ENCODE measurements around the gene HPCAL1.

HPCAL1 gene

DNA sequence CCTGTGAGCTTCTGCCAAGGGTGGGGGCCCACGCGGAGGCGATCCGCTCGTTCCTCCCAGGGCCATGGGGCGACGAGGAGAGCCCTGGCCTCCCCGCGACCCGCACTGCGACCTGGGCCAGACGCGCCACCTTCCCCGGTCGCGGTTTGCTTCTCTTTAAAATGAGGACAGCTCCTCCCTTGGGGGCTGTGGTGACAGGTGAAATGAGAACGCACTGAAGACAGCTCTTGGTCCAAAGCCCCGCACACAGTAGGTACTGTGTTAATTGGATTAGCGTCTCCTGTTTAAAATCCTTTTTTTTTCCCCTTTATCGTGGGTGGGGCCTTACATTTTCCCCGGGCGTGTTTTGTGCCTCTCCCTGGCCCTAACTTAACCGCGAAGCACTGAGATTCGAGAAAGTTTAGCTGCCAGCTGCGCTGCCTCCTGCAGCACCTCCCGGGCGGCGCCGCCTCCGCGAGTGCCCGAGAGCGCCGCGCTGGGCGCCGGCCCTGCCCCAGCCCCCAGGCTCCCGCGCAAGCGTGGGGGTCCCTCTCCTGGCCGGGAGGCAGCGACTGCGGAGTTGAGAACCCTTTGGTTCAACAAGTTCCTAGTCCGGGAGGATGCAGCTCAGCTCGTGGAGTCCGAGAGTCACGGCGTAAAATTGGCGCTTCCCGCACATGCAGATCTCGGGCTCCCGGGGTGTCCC lies 1.1 kb downstream of the HPCAL1 start:
- no peak for DNase-seq (ENCODE audit: low read depth)

GRCh38 chr2:10304458-10305253 lies 2.0 kb downstream of the HPCAL1 start:
- no peak for DNase-seq (ENCODE audit: low read depth)

- DNase-seq (ENCODE audit: low read depth), result no peak
Observed at GRCh38 chr2:10305254-10305635, 2.5 kb downstream of the HPCAL1 start.

GRCh38 chr2:10305715-10306114 lies 3.0 kb downstream of the HPCAL1 start:
- no peak for DNase-seq (ENCODE audit: low read depth)

- no peak for DNase-seq (ENCODE audit: low read depth)
Observed at GRCh38 chr2:10306901-10307463, 4.3 kb downstream of the HPCAL1 start.

- DNase-seq (ENCODE audit: low read depth), result no peak
Observed at GRCh38 chr2:10307561-10308156, 5.0 kb downstream of the HPCAL1 start.

DNA sequence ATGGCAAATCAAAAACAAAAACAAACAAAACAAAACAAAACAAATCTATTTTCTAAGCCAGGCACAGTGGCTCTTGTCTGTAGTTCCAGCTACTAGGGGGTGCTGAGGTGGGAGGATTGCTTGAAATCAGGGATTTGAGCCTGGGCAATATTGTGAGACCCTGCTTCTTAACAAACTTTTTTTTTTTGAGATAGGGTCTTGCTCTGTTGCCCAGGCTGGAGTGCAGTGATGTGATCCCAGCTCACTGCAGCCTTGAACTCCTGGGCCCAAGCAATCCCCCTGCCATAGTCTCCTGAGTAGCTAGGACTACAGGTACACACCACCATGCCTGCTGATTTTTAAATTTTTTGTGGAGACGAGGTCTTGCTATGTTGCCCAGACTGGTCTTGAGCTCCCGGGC lies 6.2 kb downstream of the HPCAL1 start:
- DNase-seq (ENCODE audit: low read depth), result no peak

GRCh38 chr2:10309286-10309685 lies 6.6 kb downstream of the HPCAL1 start:
- no peak for DNase-seq (ENCODE audit: low read depth)

DNA sequence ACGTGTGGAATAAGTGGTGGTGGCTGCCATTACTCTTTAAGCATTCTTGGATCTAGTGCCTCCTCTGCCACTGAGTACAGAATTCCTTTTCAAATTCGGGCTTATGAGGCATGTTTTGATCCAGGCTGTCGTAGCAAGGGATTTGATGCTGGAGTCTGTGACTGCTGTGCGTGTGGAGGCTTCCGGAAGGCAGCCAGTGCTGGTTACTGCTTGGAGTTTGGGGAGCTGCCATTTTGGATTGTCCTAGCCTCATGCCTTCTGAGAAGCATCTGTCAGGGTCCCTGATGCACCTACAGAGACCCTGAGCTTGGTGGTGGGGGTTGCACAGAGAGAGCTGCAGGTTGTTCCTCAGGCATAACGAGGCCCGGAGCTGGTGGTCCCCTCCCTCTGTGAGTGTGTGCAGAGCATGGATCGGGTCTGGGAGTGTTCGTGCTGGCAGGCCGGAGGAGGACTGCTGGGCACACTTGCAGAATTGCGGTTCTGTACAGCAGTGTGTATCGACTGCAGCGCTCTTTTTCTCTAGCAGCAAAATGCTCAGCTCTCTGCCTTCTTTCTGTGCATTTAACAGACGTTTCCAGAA lies 7.7 kb downstream of the HPCAL1 start:
- no peak for DNase-seq (ENCODE audit: low read depth)

DNA sequence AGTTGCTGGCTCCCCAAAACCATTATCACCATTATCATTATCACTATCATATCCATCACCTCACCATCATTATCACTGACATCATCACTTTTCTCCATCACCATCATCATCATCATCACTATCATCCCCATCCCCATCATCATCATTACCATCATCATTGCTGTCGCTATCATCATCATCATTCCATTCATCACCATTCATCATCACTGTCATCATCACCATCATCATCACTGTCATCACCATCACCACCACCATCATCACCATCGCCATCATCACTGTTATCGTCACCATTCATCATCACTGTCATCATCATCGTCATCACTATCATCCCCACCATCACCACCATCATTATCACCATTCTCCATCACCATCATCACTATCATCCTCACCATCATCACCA lies 9.0 kb downstream of the HPCAL1 start:
- no peak for DNase-seq (ENCODE audit: low read depth)

DNA sequence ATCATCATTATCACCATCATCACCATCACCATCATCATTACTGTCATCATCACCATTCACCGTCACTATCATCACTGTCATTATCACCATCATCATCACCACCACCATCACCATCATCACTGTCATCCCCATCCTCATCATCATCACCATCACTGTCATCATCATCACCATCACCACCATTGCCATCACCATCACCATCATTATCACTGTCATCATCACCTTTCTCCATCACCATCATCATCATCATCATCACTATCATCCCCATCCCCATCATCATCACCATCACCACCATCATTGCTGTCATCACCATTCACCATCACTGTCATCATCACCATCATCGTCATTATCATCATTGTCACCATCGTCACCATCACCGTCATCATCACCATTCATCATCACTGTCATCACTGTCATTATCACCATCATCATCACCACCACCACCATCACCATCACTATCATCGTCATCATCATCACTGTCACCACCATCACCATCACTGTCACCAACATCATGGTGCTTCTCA lies 9.8 kb downstream of the HPCAL1 start:
- DNase-seq (ENCODE audit: low read depth), result no peak

DNA sequence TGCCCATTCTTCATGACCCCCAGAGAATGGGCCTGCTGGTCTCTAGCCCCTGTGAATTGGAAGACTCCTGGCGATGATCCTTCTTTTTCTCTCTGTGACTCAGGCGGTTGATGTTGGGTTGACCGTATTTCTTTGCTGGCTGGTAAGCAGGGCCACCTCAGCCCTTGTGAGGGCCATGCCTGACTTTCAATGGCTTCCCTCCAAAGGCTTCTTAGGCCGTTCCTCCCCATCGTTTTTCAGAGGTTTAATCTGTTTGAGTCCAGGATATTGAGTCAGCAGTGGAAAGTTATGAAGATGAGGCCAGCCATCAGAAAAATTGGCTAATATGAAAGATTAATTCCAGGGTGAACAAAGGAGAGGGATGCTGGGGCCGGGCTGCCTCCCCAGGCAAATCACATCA lies 13.6 kb downstream of the HPCAL1 start:
- no peak for DNase-seq (ENCODE audit: low read depth)

DNA sequence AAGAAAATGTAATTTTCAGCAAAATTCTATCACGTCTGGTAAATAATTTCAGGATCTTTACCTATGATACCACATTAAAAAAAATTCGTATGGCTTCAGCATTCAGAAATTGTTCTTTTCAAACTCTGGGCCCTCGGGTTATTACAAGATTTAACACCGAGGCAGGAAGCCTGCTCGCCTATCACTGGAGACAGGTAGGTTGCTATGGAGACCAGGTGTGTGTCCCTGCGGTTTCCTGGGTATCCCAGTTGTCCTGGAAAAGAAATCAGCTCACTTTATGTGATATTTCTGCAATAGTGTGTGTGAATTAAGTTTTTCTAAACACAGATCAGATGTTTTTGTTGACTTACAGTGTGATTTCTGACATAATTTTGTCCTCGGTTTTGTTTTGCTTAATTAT lies 14.2 kb downstream of the HPCAL1 start:
- no peak for DNase-seq (ENCODE audit: low read depth)

DNA sequence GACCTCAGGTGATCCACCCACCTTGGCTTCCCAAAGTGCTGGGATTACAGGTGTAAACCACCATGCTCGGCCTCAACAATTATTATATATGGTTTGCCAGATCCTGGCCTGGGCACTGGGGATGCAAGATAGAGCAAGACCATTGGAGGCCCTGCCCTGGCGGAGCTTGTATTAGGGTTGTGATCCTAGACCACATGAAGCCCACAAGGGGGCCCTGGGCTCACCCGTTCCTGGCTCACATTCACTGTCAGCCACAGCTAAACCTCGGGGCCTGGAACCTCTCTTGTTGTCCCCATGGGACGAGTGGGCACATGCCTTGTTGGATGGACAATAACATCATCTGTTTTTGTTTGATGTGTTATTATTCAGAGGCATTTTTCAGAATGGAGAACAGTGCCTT lies 14.9 kb downstream of the HPCAL1 start:
- no peak for DNase-seq (ENCODE audit: low read depth)

GRCh38 chr2:10318345-10318744 lies 15.6 kb downstream of the HPCAL1 start:
- no peak for DNase-seq (ENCODE audit: low read depth)

- DNase-seq (ENCODE audit: low read depth), result no peak
Observed at GRCh38 chr2:10319892-10320574, 17.3 kb downstream of the HPCAL1 start.

GRCh38 chr2:10320575-10320931 lies 17.8 kb downstream of the HPCAL1 start:
- DNase-seq (ENCODE audit: low read depth), result no peak

DNA sequence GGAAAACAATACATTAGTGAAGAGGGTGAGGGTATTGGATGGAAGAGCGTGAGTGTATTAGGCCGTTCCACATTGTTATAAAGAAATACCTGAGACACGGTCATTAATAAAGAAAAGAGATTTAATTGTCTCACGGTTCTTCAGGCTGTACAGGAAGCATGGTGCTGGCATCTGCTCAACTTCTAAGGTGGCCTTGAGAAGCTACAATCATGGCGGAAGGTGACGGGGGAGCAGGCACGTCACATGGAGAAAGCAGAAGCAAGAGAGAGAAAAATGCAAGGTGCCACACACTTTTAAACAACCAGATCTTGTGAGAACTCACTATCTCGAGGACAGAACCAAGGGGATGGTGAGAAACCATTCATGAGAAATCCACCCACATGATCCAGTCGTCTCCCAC lies 18.2 kb downstream of the HPCAL1 start:
- DNase-seq (ENCODE audit: low read depth), result no peak

DNA sequence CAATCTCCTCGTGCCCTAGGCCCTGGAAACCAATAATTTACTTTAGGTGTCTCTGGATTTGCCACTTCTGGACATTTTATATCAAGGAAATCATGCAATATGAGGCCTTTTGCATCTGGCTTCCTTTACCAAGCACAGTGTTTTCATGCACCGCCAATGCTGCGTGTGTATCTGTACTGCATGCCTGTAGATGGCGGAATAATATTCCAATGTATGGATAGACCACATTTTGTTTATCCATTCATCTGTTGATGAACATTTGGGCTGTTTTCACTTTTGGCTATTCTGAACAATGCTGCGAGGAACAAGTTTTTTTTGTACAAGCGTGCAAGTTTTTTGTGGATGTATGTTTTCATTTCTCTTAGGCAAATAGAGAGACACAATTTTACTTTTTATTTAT lies 18.9 kb downstream of the HPCAL1 start:
- DNase-seq (ENCODE audit: low read depth), result no peak

DNA sequence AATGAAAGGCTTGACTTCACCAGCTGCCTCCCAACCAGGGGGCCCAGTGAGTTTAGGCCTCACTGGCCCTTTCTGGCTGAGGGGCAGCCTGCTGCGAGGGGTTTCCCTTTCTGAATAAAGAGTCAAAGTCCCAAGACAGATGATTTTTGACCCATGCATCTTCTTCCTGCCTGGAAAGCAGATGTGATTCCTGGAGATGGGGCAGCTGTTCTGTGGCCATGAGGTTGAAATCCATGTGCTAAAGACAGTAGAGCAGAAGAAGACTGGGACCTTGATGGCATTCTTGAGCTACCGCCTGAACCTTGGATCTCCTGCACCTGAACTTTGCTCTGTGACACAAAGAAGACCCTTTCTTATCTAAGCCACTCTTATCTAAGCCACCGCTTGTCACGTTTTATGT lies 19.8 kb downstream of the HPCAL1 start:
- no peak for DNase-seq (ENCODE audit: low read depth)

DNA sequence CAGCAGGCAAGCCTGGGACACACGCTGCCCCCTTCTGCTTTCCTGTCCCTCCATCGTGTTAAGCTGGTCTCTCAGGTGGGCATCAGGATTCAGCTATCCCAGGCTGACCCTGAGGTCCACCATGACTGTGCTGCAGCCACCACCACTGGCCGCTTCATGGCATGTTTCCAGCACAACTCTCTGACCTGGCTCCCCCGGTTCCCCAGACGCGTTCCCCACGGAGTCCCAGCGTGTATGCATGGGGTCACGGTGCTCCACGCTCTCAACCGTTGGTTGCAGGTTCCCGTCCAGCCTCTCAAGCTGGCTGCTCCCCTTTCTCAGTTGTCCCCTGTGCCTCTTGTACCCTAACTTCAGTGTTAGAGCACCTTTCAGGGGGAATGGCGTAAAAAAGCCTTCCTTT lies 20.3 kb downstream of the HPCAL1 start:
- DNase-seq (ENCODE audit: low read depth), result no peak

GRCh38 chr2:10323535-10323934 lies 20.8 kb downstream of the HPCAL1 start:
- no peak for DNase-seq (ENCODE audit: low read depth)

All from HS-5 (cell line).